RWPE2 (cell line): ENCODE measurements around the gene LAMA2.

ENCODE experiments used
- ATAC-seq: fragments of 200-7000 bp; cut with Tn5 transposase; 3 replicates; pipeline ENCODE4 v1.9.1; 2021; ENCODE audit warnings: low read depth
- DNase-seq: peaks from one replicate; pipeline ENCODE4 v3.0.0-alpha.2; 2020; ENCODE audit warnings: low spot score
- H3K27ac ChIP-seq: fragments of 450-650 bp; 2 replicates; pipeline ENCODE4 v1.5.1; 2017; ENCODE audit warnings: mild to moderate bottlenecking; ENCODE audit not compliant: poor library complexity, severe bottlenecking
- H3K27me3 ChIP-seq: fragments of 250-450 bp; sonication (Bioruptor Pico); 2 replicates; pipeline ENCODE4 v1.5.1; 2021; ENCODE audit warnings: mild to moderate bottlenecking, moderate library complexity; ENCODE audit not compliant: insufficient read depth, poor library complexity, severe bottlenecking
- H3K36me3 ChIP-seq: fragments of 250-450 bp; sonication (Bioruptor Pico); 2 replicates; pipeline ENCODE4 v1.5.1; 2020; ENCODE audit warnings: low read depth, mild to moderate bottlenecking, moderate library complexity
- H3K4me1 ChIP-seq: fragments of 250-450 bp; sonication (Bioruptor Pico); 2 replicates; pipeline ENCODE4 v1.5.1; 2021; ENCODE audit warnings: mild to moderate bottlenecking, moderate library complexity; ENCODE audit not compliant: insufficient read depth, poor library complexity, severe bottlenecking
- H3K4me3 ChIP-seq: fragments of 250-450 bp; sonication (Bioruptor Pico); 2 replicates; pipeline ENCODE4 v1.5.1; 2021; ENCODE audit warnings: mild to moderate bottlenecking, moderate library complexity; ENCODE audit not compliant: severe bottlenecking
- H3K9me3 ChIP-seq: fragments of 250-450 bp; sonication (Bioruptor Pico); 2 replicates; pipeline ENCODE4 v1.5.1; 2021; ENCODE audit warnings: mild to moderate bottlenecking, moderate library complexity; ENCODE audit not compliant: severe bottlenecking
- CTCF ChIP-seq: fragments of 450-650 bp; IDR thresholded peaks from one replicate; pipeline ENCODE4 v1.5.1; 2017; ENCODE audit warnings: mild to moderate bottlenecking, moderate library complexity; ENCODE audit not compliant: poor library complexity, severe bottlenecking

Gene LAMA2

GRCh38 chr6:129523816-129524215, 640.9 kb downstream of the LAMA2 start:
- no peaks in the 10 kb centered on the region for H3K36me3 ChIP-seq
- no peak overlapping the region for H3K4me3 ChIP-seq
- peaks cover 13% of the 10 kb centered on the region for H3K4me1 ChIP-seq
- no peaks in the 10 kb centered on the region for H3K27me3 ChIP-seq
- no peak for TF ChIP-seq CTCF
- no peak overlapping the region for H3K27ac ChIP-seq
- H3K9me3 ChIP-seq = no peaks in the 10 kb centered on the region
- ATAC-seq = no peak
- no peak for DNase-seq

- no peak overlapping the region for H3K27ac ChIP-seq
- H3K9me3 ChIP-seq = no peaks in the 10 kb centered on the region
- no peak for TF ChIP-seq CTCF
- DNase-seq = no peak
- H3K4me3 ChIP-seq = no peak overlapping the region
- H3K36me3 ChIP-seq = no peaks in the 10 kb centered on the region
- H3K4me1 ChIP-seq = peaks cover 13% of the 10 kb centered on the region
- no peaks in the 10 kb centered on the region for H3K27me3 ChIP-seq
- ATAC-seq = no peak
Measured at GRCh38 chr6:129525055-129525454, 642.1 kb downstream of the LAMA2 start.

GRCh38 chr6:129534926-129535325, 652.0 kb downstream of the LAMA2 start:
- no peak for DNase-seq
- no peaks in the 10 kb centered on the region for H3K27me3 ChIP-seq
- no peak overlapping the region for H3K4me3 ChIP-seq
- H3K36me3 ChIP-seq = no peaks in the 10 kb centered on the region
- H3K9me3 ChIP-seq = no peaks in the 10 kb centered on the region
- TF ChIP-seq CTCF = no peak
- H3K27ac ChIP-seq = no peak overlapping the region
- no peaks in the 10 kb centered on the region for H3K4me1 ChIP-seq
- no peak for ATAC-seq

- Histone ChIP-seq H3K36me3 (no peaks in the 10 kb centered on the region), H3K27ac (no peak overlapping the region), H3K27me3 (no peaks in the 10 kb centered on the region), H3K4me1 (no peaks in the 10 kb centered on the region), H3K9me3 (no peaks in the 10 kb centered on the region), H3K4me3 (no peak overlapping the region)
- no peak for DNase-seq
- TF ChIP-seq CTCF = no peak
- no peak for ATAC-seq
Measured at GRCh38 chr6:129536271-129536670, 653.3 kb downstream of the LAMA2 start.

- Histone ChIP-seq H3K4me1 (no peaks in the 10 kb centered on the region), H3K4me3 (no peak overlapping the region), H3K9me3 (no peaks in the 10 kb centered on the region), H3K27me3 (no peaks in the 10 kb centered on the region), H3K27ac (no peak overlapping the region), H3K36me3 (no peaks in the 10 kb centered on the region)
- no peak for ATAC-seq
- no peak for TF ChIP-seq CTCF
- no peak for DNase-seq
Measured at GRCh38 chr6:129539032-129539431, 656.1 kb downstream of the LAMA2 start.
